Panc1 (cell line): ENCODE results near the gene LDB3.

ENCODE experiments used
- CTCF ChIP-seq: fragments of 450-650 bp; IDR thresholded peaks from 2 replicates; pipeline ENCODE4 v1.5.1; 2017; ENCODE audit warnings: mild to moderate bottlenecking
- POLR2AphosphoS5 ChIP-seq: IDR thresholded peaks from 2 replicates; pipeline ENCODE4 v1.6.1; 2012; ENCODE audit warnings: mild to moderate bottlenecking, low read depth, low read length, moderate library complexity
- REST ChIP-seq, 2 experiments: IDR thresholded peaks; 2 replicates each; pipeline ENCODE4 v1.6.1; 2011 to 2012; ENCODE audit warnings: low read depth in 2 of 2, control low read depth in 1 of 2, low read length in 1 of 2, mild to moderate bottlenecking in 1 of 2, moderate library complexity in 1 of 2; ENCODE audit not compliant: insufficient read depth in 1 of 2
- SIN3A ChIP-seq: IDR thresholded peaks from 2 replicates; pipeline ENCODE4 v1.6.1; 2012; ENCODE audit warnings: low read depth, mild to moderate bottlenecking, low read length, moderate library complexity, borderline replicate concordance; ENCODE audit not compliant: insufficient read depth

- TF ChIP-seq CTCF (no peak), SIN3A (no peak), POLR2AphosphoS5 (no peak), REST (IDR thresholded peaks at IDR 0.05; ENCODE audit: insufficient read depth in 1 of 2, low read depth in 2 of 2, low read length in 1 of 2) (no peak)
Observed at GRCh38 chr10:86727470-86727869, 59.2 kb downstream of the LDB3 start.
